GM12872 (cell line): ENCODE measurements around the gene ACBD6.

Source experiments
- CTCF ChIP-seq: IDR thresholded peaks from 3 replicates; pipeline ENCODE4 v1.5.1; 2011; ENCODE audit warnings: low read depth, mild to moderate bottlenecking, low read length, moderate library complexity; ENCODE audit not compliant: insufficient read depth

Gene ACBD6

GRCh38 chr1:180277476-180278193 lies 224.7 kb downstream of the ACBD6 start:
- TF ChIP-seq CTCF: no peak

- no peak for TF ChIP-seq CTCF
These were observed 226.7 kb downstream of the ACBD6 start for GRCh38 chr1:180275726-180276125.

- TF ChIP-seq CTCF: no peak
These were observed 228.2 kb downstream of the ACBD6 start for GRCh38 chr1:180274221-180274620.

- no peak for TF ChIP-seq CTCF
These were observed 229.3 kb downstream of the ACBD6 start for GRCh38 chr1:180273066-180273465.

- TF ChIP-seq CTCF: no peak
These were observed 230.0 kb downstream of the ACBD6 start for GRCh38 chr1:180272395-180272794.

- TF ChIP-seq CTCF: no peak
These were observed 230.8 kb downstream of the ACBD6 start for GRCh38 chr1:180271272-180272255.

GRCh38 chr1:180270530-180271271 lies 231.7 kb downstream of the ACBD6 start:
- no peak for TF ChIP-seq CTCF
